ENCODE results near the gene PSMG2. TPM values are rescaled to one million over a fixed set of nuclear protein-coding genes. Genes with fewer than 3 reads are reported as not detected.

The PSMG2 gene, protein sequence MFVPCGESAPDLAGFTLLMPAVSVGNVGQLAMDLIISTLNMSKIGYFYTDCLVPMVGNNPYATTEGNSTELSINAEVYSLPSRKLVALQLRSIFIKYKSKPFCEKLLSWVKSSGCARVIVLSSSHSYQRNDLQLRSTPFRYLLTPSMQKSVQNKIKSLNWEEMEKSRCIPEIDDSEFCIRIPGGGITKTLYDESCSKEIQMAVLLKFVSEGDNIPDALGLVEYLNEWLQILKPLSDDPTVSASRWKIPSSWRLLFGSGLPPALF
- 67.7 TPM for total RNA-seq

DNA sequence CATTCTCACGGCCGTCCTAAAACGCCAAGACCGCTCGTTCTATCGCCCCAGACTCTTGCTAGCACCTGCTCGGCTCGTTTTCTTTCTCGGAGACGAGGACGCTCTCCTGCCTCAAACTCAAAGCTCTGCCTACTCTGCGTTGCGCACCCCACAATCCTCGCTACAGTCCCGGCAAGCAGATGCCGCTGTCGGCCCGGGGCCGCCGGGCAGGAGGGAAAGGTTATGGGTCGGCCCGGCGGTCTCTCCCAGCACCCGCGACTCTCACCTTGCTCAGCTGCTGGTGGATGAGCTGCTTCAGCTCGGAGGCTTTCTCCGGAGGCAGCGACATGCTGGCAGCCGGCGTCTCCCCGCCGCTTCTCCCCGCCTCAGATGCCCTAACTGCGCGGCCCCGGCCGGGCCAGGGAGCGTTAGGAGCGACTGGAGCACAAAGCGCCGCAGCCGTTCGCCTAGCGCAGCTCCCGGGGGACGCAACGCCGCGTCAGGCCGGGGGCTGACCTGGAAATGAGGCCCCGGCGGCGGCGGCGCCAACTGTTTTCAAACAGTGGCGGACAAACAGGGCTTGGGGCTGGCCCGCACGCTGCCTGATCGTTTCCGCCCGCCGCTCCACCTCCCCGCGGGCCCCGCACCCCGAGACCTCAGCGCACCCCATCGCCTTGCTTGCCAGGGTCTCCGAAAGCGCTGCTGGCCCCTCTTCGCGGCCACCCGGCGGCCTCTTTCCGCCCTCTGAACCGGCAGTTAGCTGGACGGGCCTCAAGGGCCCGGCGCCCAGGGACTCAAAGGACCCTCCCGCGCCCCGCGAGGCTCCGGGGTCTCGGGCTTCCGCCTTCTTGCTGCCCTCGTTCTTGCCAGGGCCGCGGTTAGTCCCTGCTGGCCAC lies at the start of gene PSMG2, which contains the start of gene CEP76:
Gene PSMG2 (plus strand): TSS at position 822 of the 875 bp plus-strand sequence. CDS start 66 bp downstream, outside the sequence.
Gene CEP76 (minus strand): TSS at position 503 of the 875 bp plus-strand sequence. CDS start 175 bp downstream, at position 328.
- FAIRE-seq (no peak), DNase-seq (ENCODE audit: low spot score in 2 of 2) (peak; percentile 83 to 85)

DNA sequence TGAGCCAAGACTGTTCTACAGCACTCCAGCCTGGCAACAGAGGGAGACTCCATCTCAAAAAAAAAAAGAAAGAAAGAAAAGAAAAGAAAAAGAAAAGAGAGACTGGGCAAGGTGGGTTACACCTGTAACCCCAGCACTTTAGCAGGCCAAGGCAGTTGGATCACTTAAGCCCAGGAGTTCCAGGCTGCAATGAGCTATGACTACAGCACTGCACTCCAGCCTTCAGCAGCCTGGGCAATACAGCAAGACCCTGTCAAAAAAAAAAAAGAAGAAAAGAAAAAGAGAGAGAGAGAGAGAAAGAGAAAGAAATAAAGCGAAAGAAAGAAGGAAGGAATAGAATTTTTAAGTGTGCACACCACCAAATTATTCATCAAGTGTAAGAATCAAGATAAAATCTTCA lies 47.9 kb upstream of the PSMG2 start:
- no peak for FAIRE-seq
- DNase-seq (ENCODE audit: low spot score in 2 of 2) = no peak

DNA sequence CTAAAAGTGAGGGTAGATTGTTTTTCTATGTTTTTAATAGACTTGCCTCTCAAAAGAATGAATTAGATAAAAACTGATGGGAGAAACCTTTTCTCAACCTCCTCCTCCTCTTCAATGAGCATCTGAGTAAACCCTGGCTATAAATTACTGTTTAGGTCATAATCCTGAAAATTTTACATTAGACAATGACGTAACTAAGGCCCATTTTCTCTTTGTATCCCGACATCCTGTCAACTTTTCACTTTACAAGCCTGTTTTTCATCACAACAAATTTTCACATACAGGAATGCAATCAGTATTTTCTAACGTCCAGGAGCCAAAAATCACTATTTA lies 46.3 kb upstream of the PSMG2 start:
- DNase-seq (ENCODE audit: low spot score in 2 of 2) (peak in 1 of 2 donors; percentile 23), FAIRE-seq (no peak)

DNA sequence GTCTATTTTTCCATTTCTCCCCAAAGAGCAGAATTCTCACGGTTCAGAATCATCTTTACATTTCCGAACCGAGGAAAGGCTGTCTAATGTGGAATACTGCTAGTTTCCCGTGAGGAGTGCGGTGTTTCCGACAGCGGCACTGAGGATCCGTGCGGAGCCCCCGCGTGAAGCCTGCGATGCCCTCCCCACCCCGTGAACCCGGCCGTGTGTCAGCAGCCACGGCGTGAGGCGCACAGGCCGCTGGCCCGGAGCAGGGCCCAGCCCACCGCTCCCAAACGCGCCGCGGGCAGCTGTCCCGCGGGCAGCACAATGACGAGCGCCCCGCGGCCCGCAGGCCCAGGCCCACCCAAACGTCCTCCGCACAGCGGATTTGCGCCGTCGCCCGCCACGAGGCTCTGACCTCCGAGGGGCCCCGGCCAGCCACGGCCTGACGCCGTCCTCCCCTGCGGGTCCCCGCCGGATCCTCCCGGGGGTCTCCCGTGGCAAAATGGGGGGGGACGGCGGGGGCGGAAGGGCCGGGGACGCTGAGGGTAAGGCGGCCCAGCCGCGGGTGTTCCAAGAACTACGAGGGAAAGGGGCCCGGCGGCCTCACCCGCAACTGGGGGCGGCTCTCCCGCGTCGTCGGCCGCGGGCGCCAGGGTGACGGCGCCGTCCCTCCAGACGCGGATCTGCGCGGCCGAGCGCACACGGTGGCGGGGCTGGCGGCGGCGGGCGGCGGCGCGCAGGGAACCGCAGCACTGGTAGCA lies 45.7 kb upstream of the PSMG2 start:
- FAIRE-seq = no peak
- peak; percentile 41 to 68 for DNase-seq (ENCODE audit: low spot score in 2 of 2)

DNA sequence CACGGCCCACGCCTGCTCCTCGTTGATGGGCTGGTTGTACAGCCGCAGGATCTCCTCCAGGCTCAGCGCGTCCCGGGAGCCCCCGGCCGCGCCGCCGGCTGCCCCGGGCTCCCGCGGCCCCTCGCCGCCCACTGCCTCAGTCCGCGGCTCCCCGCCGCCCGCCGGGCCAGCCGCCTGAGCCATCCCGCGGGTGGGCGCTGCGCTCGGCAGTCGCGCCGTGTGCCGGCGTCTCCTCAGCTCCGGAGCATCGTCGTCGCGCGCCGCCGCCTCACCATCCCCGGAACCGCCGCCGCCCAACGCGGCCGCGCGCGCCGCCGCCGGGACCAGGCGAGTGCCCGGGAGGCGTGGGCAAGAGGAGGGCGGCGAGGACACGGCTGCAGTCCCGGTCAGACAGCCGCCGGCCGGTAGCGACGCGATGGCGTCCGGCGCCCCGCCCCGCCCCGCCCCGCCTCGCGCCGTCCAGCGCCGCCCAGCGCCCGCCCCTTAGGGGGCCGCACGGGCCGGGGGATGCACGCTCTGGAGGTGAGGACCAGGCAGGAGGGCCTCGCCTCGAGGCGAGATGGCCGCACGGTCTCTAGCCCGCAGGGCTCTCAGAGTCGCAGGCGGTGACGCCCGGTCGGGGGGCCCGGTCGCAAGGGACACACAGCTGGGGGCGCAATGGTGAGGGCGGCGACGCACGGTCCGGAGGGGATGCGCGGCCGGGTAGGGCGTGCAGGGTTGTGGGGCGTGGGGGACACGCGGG lies 45.0 kb upstream of the PSMG2 start, which contains the start of gene SPIRE1:
Gene SPIRE1 (minus strand): TSS at position 424 of the 742 bp plus-strand sequence. CDS start 241 bp downstream, at position 183.
- DNase-seq (ENCODE audit: low spot score in 2 of 2) (peak; percentile 81 to 90), FAIRE-seq (no peak)

DNA sequence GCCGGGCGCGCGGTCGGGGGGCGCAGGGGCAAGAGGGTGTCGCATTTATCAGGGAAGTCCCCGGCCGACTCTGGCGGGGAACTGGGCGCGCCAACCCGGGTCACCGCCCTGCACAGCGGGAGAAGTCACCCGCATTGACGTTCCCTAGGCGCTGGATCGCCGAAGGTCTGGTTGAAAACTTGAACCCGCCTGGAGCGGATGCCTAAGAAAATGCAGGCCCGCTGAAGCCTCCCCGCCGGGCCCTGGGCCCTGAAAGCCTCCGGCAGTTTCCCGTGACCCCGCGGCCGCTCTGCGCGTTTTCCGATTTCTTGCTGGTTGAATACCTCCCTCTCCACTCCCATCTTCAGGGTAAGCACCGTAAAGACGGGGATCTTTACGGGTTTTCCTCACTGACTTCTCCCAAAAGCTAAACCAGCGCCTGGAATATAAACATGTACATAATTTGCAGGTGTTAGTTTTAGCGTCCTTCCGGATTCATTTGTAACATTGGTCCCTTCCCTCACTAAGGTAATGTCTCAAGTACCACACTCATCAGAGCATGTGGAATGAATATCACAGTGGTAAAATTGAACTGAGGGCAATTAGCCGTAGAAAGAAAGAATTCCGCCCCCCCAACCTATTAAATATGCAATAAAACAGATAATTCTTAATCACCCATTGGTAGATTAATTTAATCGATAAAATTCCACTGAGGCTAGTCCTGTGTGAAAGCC lies 44.3 kb upstream of the PSMG2 start:
- no peak for FAIRE-seq
- no peak for DNase-seq (ENCODE audit: low spot score in 2 of 2)

DNA sequence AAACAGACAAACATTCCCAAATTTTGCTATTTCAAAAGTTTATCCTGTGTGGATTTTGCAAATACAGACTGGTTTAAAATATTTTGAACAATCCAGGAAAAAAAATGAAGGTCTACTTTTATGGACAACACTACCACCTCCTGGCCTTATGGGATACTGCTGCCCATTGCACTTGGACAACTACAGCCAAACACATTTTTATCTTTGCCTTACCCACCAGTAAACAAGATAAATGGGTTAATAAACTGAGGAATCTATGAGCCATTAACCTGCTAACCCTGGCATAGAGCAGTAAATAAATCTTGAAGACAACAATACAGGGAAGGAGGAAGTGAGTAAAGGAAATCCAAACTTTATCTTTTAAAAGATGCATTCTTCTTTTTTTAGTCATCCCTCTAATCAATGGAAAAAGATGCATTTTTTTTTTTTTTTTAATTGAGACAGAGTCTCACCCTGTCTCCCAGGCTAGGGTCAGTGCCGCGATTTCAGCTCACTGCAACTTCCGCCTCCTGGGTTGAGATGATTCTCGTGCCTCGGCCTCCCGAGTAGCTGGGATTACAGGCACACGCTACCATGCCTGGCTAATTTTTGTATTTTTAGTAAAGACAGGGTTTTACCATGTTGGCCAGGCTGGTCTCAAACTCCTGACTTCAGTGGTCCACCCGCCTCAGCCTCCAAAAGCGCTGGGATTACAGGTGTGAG lies 42.8 kb upstream of the PSMG2 start:
- FAIRE-seq (peak; percentile 89), DNase-seq (ENCODE audit: low spot score in 2 of 2) (peak; percentile 69 to 72)

DNA sequence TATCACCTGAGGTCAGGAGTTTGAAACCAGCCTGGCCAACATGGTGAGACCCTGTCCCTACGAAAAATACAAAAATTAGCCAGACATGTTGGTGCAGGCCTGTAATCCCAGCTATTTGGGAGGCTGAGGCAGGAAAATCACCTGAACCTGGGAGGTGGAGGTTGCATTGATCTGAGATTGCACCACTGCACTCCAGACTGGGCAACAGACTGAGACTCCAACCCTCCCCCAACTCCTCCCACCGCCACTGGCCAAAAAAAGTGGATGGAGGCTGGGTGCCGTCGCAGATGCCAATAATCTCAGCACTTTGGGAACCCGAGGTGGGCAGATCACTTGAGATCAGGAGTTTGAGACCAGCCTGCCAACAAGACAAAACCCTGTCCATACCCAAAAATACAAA lies 34.8 kb upstream of the PSMG2 start:
- no peak for FAIRE-seq
- no peak for DNase-seq (ENCODE audit: low spot score in 2 of 2)

DNA sequence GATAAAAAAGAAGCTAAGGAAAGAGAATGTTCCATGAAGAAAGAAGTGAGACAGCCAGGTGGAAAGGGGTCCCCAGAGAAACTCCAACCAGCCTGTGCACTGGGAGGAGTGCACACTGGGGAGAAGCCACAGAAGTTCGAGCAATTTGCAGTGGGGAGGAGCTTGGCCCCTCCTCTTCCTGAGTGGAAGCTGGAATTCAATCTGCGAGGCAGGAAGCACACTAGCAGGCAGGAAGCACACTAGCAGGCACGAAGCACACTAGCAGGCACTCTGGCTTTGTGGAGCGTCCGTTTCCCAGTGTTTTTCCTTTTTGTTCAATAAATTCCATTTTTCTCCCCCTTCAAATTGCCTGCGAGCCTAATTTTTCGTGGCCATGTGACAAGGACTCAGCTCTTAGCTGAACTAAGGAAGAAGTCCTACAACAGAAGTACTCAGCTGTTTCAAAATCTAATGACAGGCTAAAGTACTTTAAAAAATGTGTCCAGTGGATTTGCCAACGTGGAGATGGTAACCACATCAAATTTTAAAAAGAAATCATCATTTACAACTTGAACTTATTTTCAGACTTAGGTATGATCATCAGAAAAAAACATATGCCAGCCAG lies 23.6 kb upstream of the PSMG2 start:
- FAIRE-seq (no peak), DNase-seq (ENCODE audit: low spot score in 2 of 2) (no peak)

DNA sequence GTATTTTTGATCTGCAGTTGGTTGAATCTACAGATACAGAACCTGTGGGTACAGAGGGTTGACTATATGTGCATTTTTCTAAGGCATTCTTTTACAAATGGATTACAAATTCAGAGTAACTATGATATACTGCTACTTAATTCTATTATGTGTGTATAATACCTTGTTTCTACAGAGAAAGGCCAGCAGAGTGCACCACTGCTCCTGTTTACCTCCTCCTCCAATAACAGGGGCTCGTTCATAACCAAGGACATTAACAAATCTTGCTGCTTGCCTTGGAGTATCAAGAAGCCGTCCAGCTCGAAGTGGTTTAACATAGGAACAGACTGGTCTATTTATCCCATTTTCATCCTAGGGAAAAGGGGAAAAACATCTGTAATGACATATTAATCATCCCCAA lies 16.7 kb upstream of the PSMG2 start:
- FAIRE-seq (no peak), DNase-seq (ENCODE audit: low spot score in 2 of 2) (no peak)

DNA sequence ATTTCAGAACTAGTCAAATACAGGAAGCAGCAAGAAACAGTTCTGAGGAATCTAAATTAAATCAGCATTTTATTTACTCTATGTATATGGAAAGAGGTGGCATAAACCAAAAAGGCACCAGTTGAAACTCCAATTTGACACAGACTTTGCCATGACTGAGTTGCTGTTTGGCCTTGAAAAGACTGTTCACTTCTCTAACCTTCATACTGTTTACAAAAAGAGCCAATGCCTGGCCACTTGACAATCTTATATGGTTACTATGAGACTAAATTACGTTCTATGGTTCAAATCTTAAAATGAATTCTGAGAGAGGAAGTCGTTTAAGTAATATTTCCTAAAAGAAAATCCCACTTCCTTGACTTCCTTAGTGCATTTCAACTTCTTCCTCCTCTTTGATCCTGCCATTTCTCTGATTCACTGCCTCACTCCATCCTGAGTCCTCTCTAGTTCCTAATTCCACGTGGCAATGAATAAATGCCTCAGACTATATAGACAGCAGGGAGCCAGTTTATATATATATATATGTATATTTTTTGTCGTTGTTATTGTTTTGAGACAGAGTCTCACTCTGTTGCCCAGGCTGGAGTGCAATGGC lies 13.5 kb upstream of the PSMG2 start:
- no peak for FAIRE-seq
- DNase-seq (ENCODE audit: low spot score in 2 of 2) = no peak

DNA sequence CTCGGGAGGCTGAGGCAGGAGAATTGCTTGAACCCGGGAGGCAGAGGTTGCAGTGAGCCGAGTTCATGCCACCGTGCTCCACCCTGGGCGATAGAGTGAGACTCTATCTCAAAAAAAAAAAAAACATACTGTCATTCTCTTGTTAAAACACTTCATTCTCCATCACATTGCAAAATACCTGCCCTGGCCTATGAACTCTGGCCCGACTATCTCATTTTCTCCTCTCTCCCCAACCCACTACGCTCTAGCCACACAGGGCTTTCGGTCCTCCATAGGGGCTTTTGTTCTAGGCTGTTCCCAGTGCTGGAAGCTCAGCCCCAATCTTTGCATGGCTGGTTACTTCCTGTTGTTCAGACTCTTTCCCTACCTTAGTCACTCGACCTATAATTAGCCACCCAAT lies 10.6 kb upstream of the PSMG2 start:
- FAIRE-seq = no peak

DNA sequence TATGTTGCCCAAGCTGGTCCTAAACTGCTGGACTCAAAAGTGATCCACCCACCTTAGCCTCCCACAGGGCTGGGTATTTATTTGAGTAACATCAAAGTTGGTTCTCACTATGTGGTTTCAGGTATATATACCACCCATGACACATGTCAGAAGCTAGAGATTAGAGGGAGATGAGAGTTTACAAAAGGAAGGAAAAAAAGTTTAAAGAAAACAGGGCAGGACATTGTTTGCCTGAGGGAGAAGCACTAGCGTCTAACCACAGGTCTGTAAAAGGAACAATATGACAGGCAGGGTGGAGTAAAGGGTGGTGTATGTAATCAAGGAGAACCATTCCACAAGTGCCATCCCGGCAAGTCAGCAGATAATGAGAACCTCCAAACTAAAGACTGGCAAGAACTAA lies 8.8 kb upstream of the PSMG2 start:
- no peak for FAIRE-seq

More for the DNA sequence above, 10.6 kb upstream of the PSMG2 start:
- no peak for DNase-seq (ENCODE audit: low spot score in 2 of 2)

DNA sequence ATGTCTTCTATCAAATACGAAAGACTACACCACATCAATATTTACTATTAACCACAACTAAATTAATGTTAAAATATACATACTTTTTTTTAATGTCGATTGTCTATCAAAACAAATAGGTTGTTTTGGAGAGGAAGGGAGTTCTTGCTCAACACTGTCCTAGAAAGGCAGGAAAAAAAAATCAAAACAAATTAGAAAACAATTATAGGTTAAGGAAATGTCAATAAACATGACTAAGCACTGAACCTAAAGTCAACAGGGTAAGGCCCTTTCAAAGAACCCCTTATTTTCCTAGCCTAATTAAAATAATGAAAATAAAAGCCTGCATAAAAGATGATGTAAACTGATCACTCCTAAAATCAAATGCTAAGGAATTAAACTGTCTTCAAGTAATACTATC lies 3.1 kb upstream of the PSMG2 start:
- DNase-seq (ENCODE audit: low spot score in 2 of 2) (no peak), FAIRE-seq (no peak)

More for the DNA sequence above, 8.8 kb upstream of the PSMG2 start:
- no peak for DNase-seq (ENCODE audit: low spot score in 2 of 2)

DNA sequence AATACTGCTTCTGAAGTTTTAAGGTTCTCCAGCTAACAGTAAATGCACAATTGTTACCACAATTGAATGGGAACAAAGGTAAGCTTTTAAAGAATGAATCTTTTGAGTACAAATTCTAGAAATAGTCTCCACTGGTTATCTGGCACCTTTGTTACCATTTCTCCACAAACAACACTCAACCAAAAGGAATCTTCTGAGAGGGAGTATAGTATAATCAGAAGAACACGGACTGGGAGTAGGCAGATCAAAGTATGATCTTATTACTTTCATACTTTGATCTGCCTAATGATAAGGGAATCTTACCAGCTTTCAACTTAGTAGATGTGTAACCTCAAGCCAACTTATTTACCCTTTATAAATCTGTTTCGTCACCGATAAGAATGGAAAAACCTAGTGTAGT lies 1.7 kb upstream of the PSMG2 start:
- DNase-seq (ENCODE audit: low spot score in 2 of 2) = no peak
- no peak for FAIRE-seq

DNA sequence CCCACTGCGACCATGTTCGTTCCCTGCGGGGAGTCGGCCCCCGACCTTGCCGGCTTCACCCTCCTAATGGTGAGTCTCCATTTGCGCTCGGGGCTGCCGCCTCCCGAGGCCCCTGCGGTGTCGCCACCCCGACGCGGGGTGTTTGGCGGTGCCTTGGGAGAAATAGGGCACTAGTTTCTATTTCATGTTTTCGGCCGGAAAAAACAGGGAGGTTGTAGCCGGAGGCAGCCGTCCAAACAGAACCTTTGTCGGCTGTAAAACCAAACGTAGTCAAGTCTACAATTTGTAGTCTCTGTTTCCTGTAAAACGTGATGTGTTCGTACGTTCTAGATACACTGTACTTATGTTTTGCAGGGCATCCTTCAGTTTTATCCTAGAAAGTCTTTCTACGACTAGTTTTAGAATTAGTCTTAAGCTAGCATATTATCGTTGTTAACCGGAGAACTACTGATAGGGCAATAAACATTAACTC lies 290 bp downstream of the PSMG2 start:
- FAIRE-seq (no peak), DNase-seq (ENCODE audit: low spot score in 2 of 2) (no peak)

DNA sequence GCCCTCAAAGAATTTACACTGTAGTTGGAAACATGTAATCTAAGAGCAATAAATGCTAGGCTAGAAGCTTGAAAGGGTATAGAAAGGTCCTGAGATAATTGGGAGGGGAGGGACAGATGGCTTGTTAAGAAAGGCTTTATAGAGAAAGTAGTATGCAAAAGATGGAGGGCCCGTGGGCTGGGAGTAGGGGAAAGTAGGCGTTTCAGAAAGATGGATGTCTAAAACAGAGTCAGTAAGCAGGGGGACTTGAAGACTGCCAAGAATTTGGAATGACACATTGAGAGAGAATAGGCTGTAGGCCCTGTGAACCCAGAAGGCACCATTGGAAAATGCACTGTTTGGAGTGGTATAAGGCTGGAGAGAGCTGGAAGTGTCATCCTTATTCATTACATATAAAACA lies 822 bp downstream of the PSMG2 start:
- DNase-seq (ENCODE audit: low spot score in 2 of 2) (no peak), FAIRE-seq (no peak)

DNA sequence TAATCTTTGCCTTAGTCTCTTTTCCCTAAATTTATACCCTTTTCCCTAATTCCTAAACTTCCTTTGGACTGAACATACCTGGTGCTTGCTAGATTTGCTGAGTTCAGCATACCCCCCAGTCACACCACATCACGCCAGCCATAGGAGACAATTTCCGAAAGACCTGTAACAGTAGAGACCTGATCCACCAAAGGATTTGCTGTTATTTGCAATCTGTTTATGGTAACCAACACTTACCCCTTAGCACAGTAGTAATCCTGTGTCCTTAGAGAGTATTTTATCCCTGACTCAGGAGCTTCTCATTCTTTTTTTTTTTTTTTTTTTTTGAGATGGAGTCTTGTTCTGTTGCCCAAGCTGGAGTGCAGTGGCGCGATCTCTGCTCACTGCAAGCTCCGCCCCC lies 8.6 kb downstream of the PSMG2 start:
- no peak for FAIRE-seq
- no peak for DNase-seq (ENCODE audit: low spot score in 2 of 2)

Data from frontal cortex (tissue), 4 donors.